ENCODE results near the gene FRMD5.
"Not testable (repeated sequence)": the region's sequence is repeated elsewhere in the genome, so short reads cannot be mapped to it uniquely, and the experiment has no call there.

FRMD5 gene

GRCh38 chr15:44029003-44029402, 166.1 kb downstream of the FRMD5 start:
- DNase-seq = no peak

DNA sequence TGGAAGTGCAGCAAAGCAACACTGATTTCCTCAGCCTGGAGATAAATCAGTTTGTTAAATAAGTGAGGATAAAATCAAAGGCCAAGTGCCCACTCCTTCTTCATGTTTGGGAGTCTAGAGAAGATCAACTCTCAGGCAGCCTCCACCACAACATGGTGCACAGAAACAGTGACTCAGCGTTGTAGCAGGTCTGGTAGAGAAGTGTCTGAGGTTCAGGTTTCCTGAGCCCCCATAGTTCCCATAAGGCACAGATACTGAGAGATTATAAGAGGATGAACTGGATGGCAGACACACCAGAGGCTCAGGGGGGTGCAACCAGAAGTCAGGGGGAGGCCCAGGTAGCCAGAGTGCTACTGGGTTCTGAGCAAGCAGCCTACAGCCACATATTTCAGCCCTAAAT, 166.7 kb downstream of the FRMD5 start:
- no peak for DNase-seq

DNA sequence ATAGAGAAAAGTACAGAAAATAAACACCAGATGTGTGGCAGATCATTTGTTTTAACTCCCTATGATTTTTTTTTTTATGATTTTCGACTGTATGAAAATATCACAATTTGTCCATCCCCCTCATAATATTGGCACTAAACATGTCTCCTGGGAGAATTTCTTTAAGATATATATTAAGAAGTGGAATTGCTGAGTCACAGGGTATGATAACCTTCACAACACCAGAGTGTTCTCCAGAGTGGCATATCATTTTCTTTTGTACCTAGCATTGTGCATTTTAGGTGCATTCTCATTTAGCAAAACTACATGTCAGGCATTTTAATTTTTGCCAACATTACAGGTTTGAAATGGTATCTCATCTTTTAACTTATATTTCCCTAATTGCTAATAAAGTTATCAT, 170.9 kb downstream of the FRMD5 start:
- DNase-seq = no peak

DNA sequence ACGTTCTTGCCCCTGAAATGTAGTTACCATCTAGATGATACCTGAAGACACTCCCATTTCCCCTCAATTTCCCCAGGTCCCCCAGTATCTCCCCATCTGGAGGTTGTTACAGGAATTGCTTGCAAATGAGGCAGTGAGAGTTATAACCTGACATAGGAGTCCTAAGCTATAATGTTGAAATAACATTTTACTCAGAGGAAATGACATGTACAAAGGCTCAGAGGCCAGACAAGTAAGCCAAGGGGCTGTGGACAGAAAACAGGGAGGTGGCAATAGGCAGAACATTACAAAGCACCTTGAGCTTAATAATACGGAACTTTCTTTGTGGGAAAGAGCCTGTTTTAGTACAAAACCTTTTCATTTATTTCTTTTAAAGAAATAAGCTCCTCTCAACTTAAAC, 171.9 kb downstream of the FRMD5 start:
- no peak for DNase-seq

DNA sequence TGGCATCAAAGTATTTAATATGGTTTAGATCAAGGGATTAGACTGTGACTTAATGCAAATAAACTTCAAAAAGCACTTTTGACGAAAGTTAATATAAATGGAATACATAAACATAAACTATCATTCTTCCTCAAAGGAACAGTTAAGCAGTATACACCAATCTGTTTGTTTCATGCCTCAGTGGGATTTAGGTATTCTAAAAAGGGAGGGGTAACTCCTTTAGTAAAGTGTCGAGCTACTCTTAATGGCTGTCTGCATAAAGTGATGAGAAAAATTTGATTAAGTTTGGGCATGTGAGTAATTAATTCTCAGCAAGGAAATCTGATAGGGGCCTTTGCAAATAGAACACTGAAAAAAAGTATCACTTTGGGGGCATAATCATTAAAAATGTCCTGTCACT, 176.9 kb downstream of the FRMD5 start:
- DNase-seq = no peak

DNA sequence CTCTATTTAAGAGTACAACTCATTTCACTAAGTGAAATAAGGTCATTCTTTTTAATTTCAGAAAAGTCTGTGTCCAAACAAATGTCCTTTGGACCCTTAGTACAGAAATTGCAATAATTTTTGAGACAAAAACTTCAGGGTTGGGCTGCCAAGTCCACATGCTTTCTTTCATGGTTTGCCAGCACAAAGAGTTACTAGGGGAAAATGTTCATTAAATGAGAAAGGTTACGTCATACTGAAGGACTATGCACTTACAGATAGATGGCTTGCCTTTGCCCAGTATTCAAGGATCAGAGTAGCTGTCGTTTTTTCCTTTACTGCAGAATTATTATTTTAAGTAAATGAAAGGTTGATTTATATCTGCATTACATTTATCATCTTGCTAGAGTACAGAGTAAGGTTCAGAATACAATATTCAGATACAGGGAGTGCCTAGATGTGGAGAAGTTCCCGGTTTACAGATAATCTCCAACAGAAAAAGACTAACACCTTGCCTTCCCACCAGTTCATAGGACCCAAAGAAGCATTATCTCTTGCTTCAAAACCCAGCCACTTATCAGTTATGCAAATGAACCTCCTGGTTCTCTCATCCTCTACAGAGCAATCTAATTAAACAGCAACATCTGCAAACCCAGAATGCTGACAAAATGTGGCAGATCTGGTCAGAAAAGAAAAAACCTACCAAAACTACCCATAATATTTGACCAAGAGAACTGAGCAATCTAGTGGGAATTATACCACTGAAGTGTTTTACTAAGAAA, 179.3 kb downstream of the FRMD5 start:
- DNase-seq = no peak

GRCh38 chr15:44011238-44011854, 183.7 kb downstream of the FRMD5 start:
- DNase-seq = no peak

GRCh38 chr15:44010089-44010488, 185.0 kb downstream of the FRMD5 start:
- DNase-seq = no peak

DNA sequence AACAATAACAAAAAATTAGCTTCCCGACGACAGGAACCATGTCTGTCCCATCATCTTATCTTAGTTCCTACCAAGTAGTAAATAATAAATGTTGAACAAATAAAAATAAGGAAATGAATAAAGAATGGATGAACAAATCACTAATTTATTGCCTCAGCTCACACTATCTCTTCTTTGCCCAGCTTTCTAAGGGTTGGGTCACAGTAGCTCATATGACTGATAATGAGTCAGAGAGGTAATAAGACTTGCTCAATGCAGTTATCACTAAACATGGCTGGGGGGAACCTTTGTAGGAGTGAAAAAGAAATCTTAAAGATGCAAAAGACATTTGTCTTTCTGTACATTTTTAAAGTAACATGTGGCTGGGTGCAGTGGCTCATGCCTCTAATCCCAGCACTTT, 186.0 kb downstream of the FRMD5 start:
- DNase-seq = no peak

- not testable (repeated sequence) for DNase-seq
These were observed 194.8 kb downstream of the FRMD5 start for GRCh38 chr15:44000248-44000647.

- DNase-seq = no peak
These were observed 196.5 kb downstream of the FRMD5 start for GRCh38 chr15:43998607-43999006.

DNA sequence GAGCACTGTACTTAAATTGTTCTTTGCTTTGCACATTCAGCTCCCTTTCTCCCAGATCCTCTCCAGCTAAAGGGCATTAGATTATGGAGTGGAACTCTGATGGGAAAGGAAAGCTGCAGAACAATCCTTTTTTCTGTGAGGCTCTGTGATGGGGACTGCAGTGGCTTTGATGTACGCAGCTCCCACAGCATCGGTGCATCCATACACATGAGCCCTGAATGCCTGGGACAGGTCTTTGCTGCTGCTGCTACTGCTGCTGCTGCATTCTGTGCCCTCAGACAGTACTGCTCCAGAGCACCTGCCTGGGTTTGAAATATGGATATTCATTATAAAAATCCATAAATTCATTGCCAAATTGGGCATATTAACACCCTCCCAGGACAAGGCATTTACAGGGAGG, 203.9 kb downstream of the FRMD5 start:
- DNase-seq = no peak

- DNase-seq = no peak
These were observed 205.1 kb downstream of the FRMD5 start for GRCh38 chr15:43989938-43990337.

DNA sequence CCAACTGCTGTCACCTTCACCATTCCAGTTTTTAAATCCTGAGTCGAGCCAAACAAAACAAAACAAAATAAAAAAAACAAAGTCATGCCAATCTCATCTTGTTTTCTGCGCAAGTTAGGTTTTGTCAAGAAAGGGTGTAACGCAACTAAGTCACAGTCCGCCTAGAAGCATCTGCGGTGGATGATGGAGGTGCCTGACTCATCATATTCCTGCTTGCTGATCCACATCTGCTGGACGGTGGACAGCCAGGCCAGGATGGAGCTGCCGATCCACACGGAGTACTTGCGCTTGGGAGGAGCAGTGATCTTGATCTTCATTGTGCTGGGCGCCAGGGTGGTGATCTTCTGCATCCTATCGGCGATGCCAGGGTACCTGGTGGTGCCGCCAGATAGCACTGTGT, 206.2 kb downstream of the FRMD5 start:
- DNase-seq = no peak

- no peak for DNase-seq
These were observed 207.1 kb downstream of the FRMD5 start for GRCh38 chr15:43987924-43988323.

GRCh38 chr15:43985976-43986680, 208.9 kb downstream of the FRMD5 start:
- no peak for DNase-seq

- DNase-seq = no peak
These were observed 213.5 kb downstream of the FRMD5 start for GRCh38 chr15:43981576-43981975.

- peak; percentile 70 for DNase-seq
These were observed 217.8 kb downstream of the FRMD5 start for GRCh38 chr15:43977072-43977884.

DNA sequence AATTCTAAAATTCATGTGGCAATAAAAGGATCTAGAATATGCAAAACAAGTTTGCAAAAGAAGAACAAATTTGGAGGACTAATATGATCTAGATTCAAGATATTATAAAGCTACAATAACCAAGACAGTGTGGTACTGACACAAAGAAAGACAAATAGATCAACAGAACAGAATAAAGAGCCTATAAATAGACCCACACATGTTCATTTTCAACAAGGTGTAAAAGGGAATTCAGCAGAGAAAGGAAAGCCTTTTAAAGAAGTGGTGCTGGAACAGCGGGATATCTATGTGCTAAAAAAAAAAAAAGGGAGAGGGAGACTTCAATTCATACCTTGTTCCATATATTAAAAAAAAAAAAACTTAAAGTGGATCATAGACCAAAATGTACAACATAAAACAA, 219.3 kb downstream of the FRMD5 start:
- no peak for DNase-seq

- no peak for DNase-seq
These were observed 219.7 kb downstream of the FRMD5 start for GRCh38 chr15:43975326-43975725.

DNA sequence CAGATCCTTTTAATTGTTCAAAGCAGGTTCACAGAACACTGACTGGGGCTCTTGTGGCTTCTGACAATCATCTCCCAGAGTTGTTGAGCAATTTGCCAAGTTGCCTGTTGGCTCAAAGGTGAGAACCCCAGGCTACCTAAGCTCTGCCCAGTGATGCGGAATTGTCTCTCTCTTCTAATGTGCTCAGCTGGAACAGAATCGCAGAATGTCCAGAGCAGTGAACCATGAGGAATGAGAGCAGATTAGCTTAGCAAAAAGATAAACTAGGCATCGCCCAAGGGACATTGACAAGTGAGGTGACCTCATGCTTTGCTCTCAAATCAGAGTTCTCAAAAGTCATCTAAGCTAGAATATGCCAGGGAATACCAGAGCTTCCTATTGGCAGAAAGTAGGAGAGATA, 220.2 kb downstream of the FRMD5 start:
- no peak for DNase-seq

- DNase-seq = no peak
These were observed 225.2 kb downstream of the FRMD5 start for GRCh38 chr15:43969802-43970375.

DNA sequence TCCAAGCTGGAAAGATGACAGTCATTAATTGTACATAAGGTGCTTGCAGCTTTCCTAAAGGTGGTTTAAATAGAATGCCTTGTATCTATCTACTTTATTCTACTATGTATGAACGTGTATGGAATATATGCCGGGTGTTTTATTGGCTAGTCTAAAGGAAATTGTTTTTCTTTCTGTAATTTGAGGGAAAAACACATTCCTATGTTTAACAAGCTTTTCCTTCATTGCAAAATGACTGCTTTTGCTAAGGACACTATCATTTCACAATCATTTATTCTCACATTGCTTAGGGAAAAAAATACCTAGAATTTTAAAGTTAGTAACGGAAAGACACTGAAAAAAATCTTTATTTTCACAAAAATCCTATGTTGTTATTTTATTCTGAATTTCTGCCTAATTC, 226.5 kb downstream of the FRMD5 start:
- no peak for DNase-seq

Data from activated CD8-positive, alpha-beta memory T cell treated with anti-CD3 and anti-CD28 coated beads, Interleukin-2, amount 50 U/mL, for 48 hours (primary cell).